Erythroblast (primary cell): ENCODE data around the gene KRTAP10-11.

Source experiments
- GATA1 ChIP-seq: IDR thresholded peaks from 2 replicates; pipeline ENCODE4 v1.6.1; 2011; ENCODE audit warnings: low read depth, mild to moderate bottlenecking, control low read depth, low read length, moderate library complexity
- POLR2A ChIP-seq: IDR thresholded peaks from 2 replicates; pipeline ENCODE4 v1.6.1; 2011; ENCODE audit warnings: mild to moderate bottlenecking, low read length

- TF ChIP-seq GATA1 (no peak), POLR2A (no peak)
Measured at GRCh38 chr21:44613386-44614155, 32.6 kb upstream of the KRTAP10-11 start.
